NCI-H2227 treated with DMSO at 0.1 percent for 48 hours (cell line): ENCODE measurements around the gene MAP1A.
"Not testable (repeated sequence)": the region's sequence is repeated elsewhere in the genome, so short reads cannot be mapped to it uniquely, and the experiment has no call there.

ENCODE experiments used
- DNase-seq: peaks from one replicate; lab custom pipeline; 2025; lab: John Stamatoyannopoulos, UW

MAP1A gene

DNA sequence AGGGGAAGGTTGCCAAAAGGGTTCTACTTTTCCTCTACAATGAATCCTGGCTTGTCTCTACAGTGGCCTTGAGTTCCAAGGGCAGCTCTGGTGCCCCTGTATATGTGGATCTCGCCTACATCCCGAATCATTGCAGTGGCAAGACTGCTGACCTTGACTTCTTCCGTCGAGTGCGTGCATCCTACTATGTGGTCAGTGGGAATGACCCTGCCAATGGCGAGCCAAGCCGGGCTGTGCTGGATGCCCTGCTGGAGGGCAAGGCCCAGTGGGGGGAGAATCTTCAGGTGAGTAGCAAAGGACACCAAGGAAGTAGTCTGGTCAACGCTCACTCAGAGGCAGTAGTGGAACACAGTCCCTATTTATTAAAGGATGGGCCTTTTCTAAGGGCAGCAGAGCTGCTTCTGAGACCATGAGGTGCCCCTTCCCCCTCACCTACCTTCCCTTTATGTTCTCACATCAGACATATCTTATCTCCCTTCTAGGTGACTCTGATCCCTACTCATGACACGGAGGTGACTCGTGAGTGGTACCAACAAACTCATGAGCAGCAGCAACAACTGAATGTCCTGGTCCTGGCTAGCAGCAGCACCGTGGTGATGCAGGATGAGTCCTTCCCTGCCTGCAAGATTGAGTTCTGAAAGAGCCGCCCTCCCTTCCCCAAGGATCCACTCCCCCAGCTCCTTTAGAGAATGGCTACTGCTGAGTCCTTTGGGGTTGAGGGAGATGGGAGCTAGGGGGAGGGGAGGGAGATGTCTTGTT, 12.4 kb downstream of the MAP1A start:
- no peak for DNase-seq

DNA sequence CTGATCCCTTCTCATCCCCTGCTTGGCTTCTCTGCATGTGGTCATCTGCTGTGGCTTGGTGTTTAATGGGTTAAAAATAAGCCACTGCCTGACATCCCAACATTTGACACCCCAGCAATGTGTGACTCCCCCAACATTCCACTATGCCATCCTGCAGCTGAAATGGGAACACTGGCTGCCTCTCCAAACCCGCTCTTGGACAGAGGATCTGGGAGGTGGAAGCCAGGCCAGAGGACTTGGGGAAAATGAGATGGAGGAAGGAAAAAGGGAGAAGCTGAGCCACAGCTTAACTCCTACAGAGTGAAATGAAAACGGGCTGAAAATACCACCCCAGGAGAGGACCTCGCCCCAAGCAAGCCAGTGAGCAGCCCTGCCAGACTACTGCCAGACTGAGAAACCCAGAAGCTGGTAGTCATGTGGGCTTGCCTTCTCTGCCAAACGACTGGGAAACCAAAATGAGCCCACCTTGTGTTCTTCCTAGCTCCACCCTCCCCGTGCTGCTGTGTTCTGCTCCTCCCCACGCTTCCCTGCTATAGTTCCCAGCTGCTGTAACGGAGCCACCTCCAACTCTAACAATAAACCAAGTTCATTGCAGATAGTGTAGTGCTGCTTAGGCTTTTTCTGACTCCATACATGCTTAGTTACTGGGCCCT, 13.7 kb downstream of the MAP1A start:
- DNase-seq, result peak; percentile 16

GRCh38 chr15:43532826-43533225, 15.4 kb downstream of the MAP1A start:
- not testable (repeated sequence) for DNase-seq

DNA sequence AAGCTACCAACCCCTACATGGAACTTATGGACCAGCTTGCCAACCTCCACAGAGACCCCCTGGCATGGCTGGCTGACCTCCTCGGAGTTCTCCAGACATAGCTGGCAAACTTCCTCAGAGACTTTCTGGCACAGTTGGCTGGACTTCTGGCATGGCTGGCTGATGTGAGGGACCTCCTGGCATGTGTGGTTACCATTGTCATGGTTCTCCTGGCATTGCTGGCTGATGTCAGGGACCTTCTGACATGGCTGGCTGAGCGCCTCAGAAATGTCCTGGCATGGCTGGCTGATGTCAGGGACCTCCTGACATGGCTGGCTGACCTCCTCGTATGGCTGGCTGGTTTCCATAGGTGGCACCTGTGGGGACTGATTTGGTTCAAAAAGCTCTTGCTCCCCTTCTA, 17.5 kb downstream of the MAP1A start:
- no peak for DNase-seq

- no peak for DNase-seq
These were observed 20.7 kb downstream of the MAP1A start for GRCh38 chr15:43538091-43538490.

- no peak for DNase-seq
These were observed 24.4 kb downstream of the MAP1A start for GRCh38 chr15:43541785-43542184.

DNA sequence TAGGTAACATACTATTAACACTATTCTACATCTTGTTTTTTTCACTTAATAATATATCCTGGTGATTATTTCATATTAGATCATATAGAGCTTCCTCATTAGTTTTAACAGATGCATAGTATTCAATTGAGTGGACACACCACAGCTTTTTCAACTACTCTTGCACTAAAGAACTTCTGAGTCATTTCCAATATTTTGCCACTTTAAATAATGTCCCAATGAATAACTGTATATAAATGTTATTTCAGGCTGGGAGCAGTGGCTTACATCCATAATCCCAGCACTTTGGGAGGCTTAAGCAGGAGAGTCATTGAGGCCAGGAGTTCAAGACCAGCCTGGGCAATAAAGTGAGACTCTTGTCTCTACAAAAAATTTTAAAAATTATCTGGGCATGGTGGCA, 26.9 kb downstream of the MAP1A start:
- no peak for DNase-seq

GRCh38 chr15:43545426-43545825, 28.0 kb downstream of the MAP1A start:
- no peak for DNase-seq

GRCh38 chr15:43547539-43547938, 30.1 kb downstream of the MAP1A start:
- no peak for DNase-seq

DNA sequence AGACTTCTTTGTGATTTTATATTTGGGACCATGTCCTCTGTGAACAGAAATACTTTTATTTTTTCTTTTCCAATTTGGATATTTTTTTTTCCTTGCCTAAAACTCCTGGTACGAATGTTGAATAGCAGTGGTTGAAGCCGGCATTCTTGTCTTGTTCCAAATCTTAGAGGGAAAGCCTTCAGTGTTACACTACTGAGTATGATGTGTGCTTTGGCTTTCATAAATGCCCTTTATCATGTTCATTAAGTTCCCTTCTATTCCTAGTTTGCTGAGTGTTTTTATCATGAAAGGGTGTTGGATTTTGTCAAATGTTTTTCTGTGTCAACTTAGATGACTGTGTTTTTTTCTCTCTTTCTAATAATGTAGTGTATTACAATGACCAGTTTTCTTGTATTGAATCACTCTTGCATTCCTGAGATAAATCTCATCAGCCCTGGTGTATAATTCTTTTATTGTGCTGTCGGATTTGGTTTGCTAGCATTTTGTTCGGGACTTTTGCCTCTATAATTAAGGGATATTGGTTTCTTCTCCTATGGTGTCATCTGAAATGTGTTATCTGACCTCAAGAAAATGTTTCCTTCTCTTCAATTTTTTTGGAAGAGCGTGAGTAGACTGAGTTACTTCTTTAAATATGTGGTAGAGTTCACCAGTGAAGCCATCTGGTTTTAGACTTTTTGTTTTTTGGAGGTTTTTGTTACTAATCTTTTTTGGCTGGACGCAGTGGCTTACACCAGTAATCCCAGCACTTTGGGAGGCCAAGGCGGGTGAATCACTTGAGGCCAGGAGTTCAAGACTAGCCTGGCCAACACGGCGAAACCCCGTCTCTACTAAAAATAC, 33.3 kb downstream of the MAP1A start:
- DNase-seq, result no peak

- DNase-seq, result no peak
These were observed 34.8 kb downstream of the MAP1A start for GRCh38 chr15:43552256-43552655.

DNA sequence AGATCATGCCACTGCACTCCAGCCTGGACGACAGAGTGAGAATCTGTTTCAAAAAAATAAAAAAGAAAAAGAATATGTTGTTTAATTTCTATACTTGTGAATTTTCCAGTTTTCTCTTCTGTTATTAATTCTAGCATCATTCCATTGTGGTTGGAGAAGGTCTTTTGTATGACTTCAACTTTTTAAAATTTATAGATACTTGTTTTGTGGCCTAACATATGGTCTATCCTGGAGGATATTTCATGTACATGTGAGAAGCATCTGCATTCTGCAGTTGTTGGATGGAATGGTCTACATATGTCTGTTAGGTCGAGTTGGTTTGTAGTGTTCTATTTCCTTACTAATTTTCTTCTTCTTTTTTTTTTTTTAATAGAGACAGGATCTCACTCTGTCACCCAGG, 35.6 kb downstream of the MAP1A start:
- no peak for DNase-seq

GRCh38 chr15:43562753-43563152, 45.3 kb downstream of the MAP1A start:
- DNase-seq, result not testable (repeated sequence)

DNA sequence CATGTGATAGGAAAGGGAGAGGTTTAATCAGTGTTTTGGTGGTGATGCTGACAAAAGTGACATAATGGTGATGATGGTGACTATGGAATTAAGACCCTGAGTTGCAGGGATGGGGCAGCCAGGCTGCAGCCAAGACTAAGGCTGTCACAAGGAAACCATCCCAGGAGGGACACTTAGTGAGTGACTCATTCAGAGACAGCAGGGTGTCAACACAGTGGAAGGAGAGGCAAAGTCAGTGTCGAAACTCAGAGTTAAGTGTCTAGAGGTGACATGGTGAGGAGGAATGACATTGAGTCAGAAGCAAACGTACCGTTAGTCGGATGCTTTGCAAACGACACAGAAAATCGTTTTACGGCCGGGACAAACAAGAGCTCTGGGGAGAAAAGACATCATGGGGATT, 46.4 kb downstream of the MAP1A start:
- DNase-seq, result not testable (repeated sequence)

DNA sequence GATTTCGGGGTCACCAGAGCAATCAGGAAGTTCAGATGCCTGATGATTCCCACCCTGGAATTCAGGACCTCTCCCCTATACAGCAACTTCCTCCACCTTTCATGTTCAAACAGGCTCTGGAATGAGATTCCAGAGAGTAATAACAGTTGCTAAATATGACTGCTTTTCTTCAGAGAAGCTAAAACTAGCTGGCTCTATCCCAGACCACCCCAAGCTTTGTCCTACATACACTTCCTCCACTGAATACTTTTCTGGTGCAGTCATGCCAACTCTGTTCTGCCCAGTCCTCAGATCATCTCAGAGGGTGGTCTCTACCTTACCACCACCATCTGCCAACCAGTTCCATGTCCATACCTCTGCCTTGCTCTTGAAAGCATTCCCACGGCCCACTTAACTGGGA, 49.2 kb downstream of the MAP1A start:
- DNase-seq, result not testable (repeated sequence)

DNA sequence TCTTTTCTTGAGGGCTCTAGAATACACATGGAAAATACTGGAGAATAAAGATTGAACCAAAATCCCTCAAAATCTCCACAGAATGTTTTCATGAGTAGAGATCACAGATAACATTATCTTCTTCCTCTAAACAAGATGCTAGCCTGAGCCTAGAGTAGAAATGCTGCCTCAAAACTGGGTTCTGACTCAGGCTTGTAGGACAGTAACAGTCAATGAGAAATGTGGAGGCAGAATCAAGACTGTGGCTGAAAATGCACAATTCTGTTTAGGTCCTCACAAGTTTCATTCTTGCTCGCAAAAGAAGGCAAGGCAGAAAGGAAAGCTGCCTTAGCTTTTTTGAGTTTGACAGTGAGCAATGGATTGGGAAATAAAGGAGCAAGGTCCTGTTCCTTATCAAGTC, 57.2 kb downstream of the MAP1A start:
- not testable (repeated sequence) for DNase-seq
